Panc1 (cell line): ENCODE data around the gene PLD3. TPM values are rescaled to one million over a fixed set of nuclear protein-coding genes. Genes with fewer than 3 reads are reported as not detected.

Experiments
- ATAC-seq: fragments of 200-7000 bp; cut with Tn5 transposase; 2 replicates; pipeline ENCODE4 v1.9.1; 2020; ENCODE audit warnings: mild to moderate bottlenecking, moderate library complexity
- BruUV-seq: library from RNA; stranded (reverse); fragments of 400-500 nt; replicated peaks from 2 replicates; lab custom pipeline; 2021; lab: Mats Ljungman, UMichigan
- CTCF ChIA-PET: fragments of 300-600 bp; sonication (Branson Sonifier 250); formaldehyde crosslinking; loops from one replicate; lab custom pipeline; 2022; ENCODE audit warnings: antibody characterized with exemption; lab: Charles Lee
- POLR2A ChIA-PET: fragments of 300-600 bp; sonication (Branson Sonifier 250); formaldehyde crosslinking; loops from one replicate; lab custom pipeline; 2022; ENCODE audit warnings: antibody characterized with exemption; lab: Charles Lee
- DNase-seq: peaks from one replicate; pipeline ENCODE4 v3.0.0-alpha.2; 2010; ENCODE audit warnings: low read depth, low spot score
- H3K27ac ChIP-seq: 2 replicates; pipeline ENCODE4 v1.5.1; 2011; ENCODE audit warnings: mild to moderate bottlenecking, low read length, inconsistent platforms
- H3K27me3 ChIP-seq: fragments of 200-500 bp; sonication (Bioruptor generic); 2 replicates; pipeline ENCODE4 v1.6.0; 2014; ENCODE audit warnings: low read length, inconsistent platforms; ENCODE audit not compliant: control insufficient read depth, insufficient read depth
- H3K36me3 ChIP-seq: fragments of 200-500 bp; sonication (Bioruptor generic); 2 replicates; pipeline ENCODE4 v1.5.1; 2014; ENCODE audit warnings: inconsistent platforms, mild to moderate bottlenecking, low read length, moderate library complexity; ENCODE audit not compliant: control insufficient read depth, insufficient read depth
- H3K4me1 ChIP-seq: 2 replicates; pipeline ENCODE4 v1.5.1; 2011; ENCODE audit warnings: inconsistent platforms, mild to moderate bottlenecking, low read length, moderate library complexity; ENCODE audit not compliant: control insufficient read depth, insufficient read depth
- H3K4me3 ChIP-seq, 2 experiments: 2 replicates each; pipeline ENCODE4 v1.5.1; 2011 to 2012; ENCODE audit warnings: low read depth in 2 of 2, low read length in 2 of 2, mild to moderate bottlenecking in 2 of 2, inconsistent platforms in 1 of 2, moderate library complexity in 1 of 2
- H3K9me3 ChIP-seq: fragments of 200-500 bp; sonication (Bioruptor generic); 2 replicates; pipeline ENCODE4 v1.5.1; 2014; ENCODE audit warnings: low read depth, mild to moderate bottlenecking, inconsistent platforms, low read length, moderate library complexity; ENCODE audit not compliant: control insufficient read depth, insufficient read depth
- POLR2AphosphoS5 ChIP-seq: IDR thresholded peaks from 2 replicates; pipeline ENCODE4 v1.6.1; 2012; ENCODE audit warnings: mild to moderate bottlenecking, low read depth, low read length, moderate library complexity
- REST ChIP-seq, 2 experiments: IDR thresholded peaks; 2 replicates each; pipeline ENCODE4 v1.6.1; 2011 to 2012; ENCODE audit warnings: low read depth in 2 of 2, control low read depth in 1 of 2, low read length in 1 of 2, mild to moderate bottlenecking in 1 of 2, moderate library complexity in 1 of 2; ENCODE audit not compliant: insufficient read depth in 1 of 2
- SIN3A ChIP-seq: IDR thresholded peaks from 2 replicates; pipeline ENCODE4 v1.6.1; 2012; ENCODE audit warnings: low read depth, mild to moderate bottlenecking, low read length, moderate library complexity, borderline replicate concordance; ENCODE audit not compliant: insufficient read depth
- TCF7L2 ChIP-seq: IDR thresholded peaks from 2 replicates; pipeline ENCODE4 v1.6.1; 2011; ENCODE audit warnings: mild to moderate bottlenecking, low read depth, low read length, inconsistent platforms
- in situ Hi-C: cut with HindIII; loops from 2 replicates; pipeline ENCODE4 v1.10.0; 2016; ENCODE audit warnings: low sequenced_read_pairs, low pct_unique_long_range_greater_than_20kb
- intact Hi-C: fragments of 100-400 bp; cut with micrococcal nuclease; formaldehyde crosslinking; loops from one replicate; pipeline ENCODE4 v1.10.0; 2022; ENCODE audit not compliant: unreplicated experiment
- total RNA-seq: library from RNA; stranded (reverse); gene quantifications from one replicate; pipeline ENCODE4 v1.2.1, GENCODE V29; 2021; ENCODE audit not compliant: unreplicated experiment
- TF ChIP-seq, protein P1 (sequence below): fragments of 450-650 bp; IDR thresholded peaks from 2 replicates; pipeline ENCODE4 v1.5.1; 2017; ENCODE audit warnings: mild to moderate bottlenecking

PLD3 gene
- total RNA-seq, 1 experiment from 2014 or later, result 81.8 TPM

DNA sequence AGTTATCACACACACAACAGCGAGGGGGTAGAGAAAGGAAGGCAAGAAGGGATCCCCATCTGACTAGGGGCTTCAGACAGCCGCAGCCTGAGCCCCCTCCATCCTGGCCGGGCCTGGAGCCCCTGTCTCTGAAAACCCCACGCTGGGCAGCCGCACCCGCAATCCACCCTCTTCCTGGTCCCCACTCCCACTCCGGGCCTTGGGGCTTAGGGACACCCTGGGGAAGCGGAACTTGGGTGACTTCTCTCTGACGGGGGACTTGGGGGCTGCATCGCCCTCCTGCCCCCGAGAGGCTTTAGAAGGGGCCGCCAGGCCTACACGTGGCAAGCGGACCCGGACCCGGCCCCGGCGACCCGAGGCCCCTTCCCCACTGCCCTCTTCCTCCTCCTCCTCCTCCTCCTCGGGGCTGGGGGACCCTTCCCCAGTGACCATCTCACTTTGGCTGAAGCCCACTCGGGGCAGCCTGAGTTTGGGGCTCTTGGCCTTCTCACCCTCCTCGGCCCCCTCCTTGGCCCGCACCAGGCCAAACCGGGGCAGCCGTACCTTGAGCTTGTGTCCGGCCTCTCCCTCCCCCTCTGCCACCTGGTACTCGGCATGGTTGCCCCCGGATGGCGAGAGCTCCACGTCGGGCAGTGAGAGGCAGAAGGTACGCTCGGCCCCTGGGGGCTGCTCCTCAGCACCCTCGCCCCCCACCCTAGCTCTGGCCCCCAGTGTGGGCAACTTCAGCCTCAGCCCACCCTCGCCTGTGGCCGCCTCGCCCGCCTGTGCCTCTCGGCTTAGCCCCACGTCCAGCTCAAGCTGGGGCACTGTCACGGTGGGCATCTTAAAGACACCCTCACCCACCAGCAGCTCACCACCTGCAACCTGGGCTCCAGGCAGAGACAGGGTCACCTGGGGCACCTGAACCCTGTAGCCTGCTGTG is 45.7 kb downstream of the PLD3 start:
- intact Hi-C loops (no loop called here), in situ Hi-C loops (no loop called here)
- TF ChIP-seq TCF7L2, result no peak
- no peak for TF ChIP-seq REST (IDR thresholded peaks at IDR 0.05; ENCODE audit: insufficient read depth in 1 of 2, low read depth in 2 of 2, low read length in 1 of 2)
- no peak for TF ChIP-seq SIN3A
- TF ChIP-seq, protein P1, sequence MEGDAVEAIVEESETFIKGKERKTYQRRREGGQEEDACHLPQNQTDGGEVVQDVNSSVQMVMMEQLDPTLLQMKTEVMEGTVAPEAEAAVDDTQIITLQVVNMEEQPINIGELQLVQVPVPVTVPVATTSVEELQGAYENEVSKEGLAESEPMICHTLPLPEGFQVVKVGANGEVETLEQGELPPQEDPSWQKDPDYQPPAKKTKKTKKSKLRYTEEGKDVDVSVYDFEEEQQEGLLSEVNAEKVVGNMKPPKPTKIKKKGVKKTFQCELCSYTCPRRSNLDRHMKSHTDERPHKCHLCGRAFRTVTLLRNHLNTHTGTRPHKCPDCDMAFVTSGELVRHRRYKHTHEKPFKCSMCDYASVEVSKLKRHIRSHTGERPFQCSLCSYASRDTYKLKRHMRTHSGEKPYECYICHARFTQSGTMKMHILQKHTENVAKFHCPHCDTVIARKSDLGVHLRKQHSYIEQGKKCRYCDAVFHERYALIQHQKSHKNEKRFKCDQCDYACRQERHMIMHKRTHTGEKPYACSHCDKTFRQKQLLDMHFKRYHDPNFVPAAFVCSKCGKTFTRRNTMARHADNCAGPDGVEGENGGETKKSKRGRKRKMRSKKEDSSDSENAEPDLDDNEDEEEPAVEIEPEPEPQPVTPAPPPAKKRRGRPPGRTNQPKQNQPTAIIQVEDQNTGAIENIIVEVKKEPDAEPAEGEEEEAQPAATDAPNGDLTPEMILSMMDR, result no peak
- no peak for TF ChIP-seq POLR2AphosphoS5
- CTCF ChIA-PET, result no interaction called here
- Histone ChIP-seq H3K4me3 (no peak overlapping the region), H3K27me3 (no peaks in the 10 kb centered on the region), H3K27ac (no peak overlapping the region), H3K36me3 (no peaks in the 10 kb centered on the region), H3K4me1 (no peaks in the 10 kb centered on the region), H3K9me3 (no peaks in the 10 kb centered on the region)
- POLR2A ChIA-PET, result no interaction called here
- no peak for ATAC-seq
- DNase-seq, result no peak
- BruUV-seq, result no TSS peak

GRCh38 chr19:40394816-40395210 is 46.3 kb downstream of the PLD3 start:
- Histone ChIP-seq H3K4me1 (no peaks in the 10 kb centered on the region), H3K27me3 (no peaks in the 10 kb centered on the region), H3K4me3 (no peak overlapping the region), H3K9me3 (no peaks in the 10 kb centered on the region), H3K36me3 (no peaks in the 10 kb centered on the region), H3K27ac (no peak overlapping the region)
- no TSS peak for BruUV-seq
- CTCF ChIA-PET, result no interaction called here
- ATAC-seq, result no peak
- DNase-seq, result no peak
- POLR2A ChIA-PET, result no interaction called here
- in situ Hi-C loops, result no loop called here
- intact Hi-C loops, result no loop called here
- TF ChIP-seq TCF7L2, result no peak
- no peak for TF ChIP-seq POLR2AphosphoS5
- TF ChIP-seq, protein P1, result no peak
- no peak for TF ChIP-seq REST (IDR thresholded peaks at IDR 0.05; ENCODE audit: insufficient read depth in 1 of 2, low read depth in 2 of 2, low read length in 1 of 2)
- no peak for TF ChIP-seq SIN3A
